Subcutaneous adipose tissue (tissue), 4 donors: ENCODE results near the gene SIPA1. TPM values are rescaled to one million over a fixed set of nuclear protein-coding genes. Genes with fewer than 3 reads are reported as not detected.

Experiments
- total RNA-seq, 4 donors: library from RNA; depleted of rRNA; stranded (reverse); fragments of >200 nt; gene quantifications; one replicate each; pipeline ENCODE4 v1.1.0, GENCODE V29; 2016
- TF ChIP-seq, protein P1 (sequence below): fragments of 450-650 bp; IDR thresholded peaks from one replicate; pipeline ENCODE4 v1.5.1; 2016; ENCODE audit warnings: low read depth, mild to moderate bottlenecking, control low read depth, antibody characterized with exemption, moderate library complexity

Gene SIPA1
- total RNA-seq, 4 donors from 2014 or later: 19.8 to 42.8 (median 22.9) TPM

DNA sequence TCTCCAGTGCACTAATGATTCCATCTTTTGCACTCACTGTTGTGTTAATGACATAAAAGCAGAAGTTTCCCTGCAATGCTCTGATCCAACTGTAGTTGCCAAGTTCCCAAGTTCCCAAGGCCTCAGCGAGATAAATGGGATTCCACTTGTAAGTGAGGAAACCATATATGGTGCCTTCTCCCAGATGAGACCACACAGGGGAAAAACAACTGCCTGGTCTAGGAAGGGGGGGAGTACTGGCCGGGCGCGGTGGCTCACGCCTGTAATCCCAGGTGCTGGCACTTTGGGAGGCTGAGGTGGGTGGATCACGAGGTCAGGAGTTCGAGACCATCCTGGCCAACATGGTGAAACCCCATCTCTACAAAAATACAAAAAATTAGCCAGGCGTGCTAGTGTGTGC lies 48.1 kb downstream of the SIPA1 start:
- TF ChIP-seq, protein P1, sequence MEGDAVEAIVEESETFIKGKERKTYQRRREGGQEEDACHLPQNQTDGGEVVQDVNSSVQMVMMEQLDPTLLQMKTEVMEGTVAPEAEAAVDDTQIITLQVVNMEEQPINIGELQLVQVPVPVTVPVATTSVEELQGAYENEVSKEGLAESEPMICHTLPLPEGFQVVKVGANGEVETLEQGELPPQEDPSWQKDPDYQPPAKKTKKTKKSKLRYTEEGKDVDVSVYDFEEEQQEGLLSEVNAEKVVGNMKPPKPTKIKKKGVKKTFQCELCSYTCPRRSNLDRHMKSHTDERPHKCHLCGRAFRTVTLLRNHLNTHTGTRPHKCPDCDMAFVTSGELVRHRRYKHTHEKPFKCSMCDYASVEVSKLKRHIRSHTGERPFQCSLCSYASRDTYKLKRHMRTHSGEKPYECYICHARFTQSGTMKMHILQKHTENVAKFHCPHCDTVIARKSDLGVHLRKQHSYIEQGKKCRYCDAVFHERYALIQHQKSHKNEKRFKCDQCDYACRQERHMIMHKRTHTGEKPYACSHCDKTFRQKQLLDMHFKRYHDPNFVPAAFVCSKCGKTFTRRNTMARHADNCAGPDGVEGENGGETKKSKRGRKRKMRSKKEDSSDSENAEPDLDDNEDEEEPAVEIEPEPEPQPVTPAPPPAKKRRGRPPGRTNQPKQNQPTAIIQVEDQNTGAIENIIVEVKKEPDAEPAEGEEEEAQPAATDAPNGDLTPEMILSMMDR: no peak

- TF ChIP-seq, protein P1: no peak
Measured at GRCh38 chr11:65692367-65692766, 54.5 kb downstream of the SIPA1 start.

GRCh38 chr11:65695459-65696241 lies 57.7 kb downstream of the SIPA1 start:
- TF ChIP-seq, protein P1: no peak

DNA sequence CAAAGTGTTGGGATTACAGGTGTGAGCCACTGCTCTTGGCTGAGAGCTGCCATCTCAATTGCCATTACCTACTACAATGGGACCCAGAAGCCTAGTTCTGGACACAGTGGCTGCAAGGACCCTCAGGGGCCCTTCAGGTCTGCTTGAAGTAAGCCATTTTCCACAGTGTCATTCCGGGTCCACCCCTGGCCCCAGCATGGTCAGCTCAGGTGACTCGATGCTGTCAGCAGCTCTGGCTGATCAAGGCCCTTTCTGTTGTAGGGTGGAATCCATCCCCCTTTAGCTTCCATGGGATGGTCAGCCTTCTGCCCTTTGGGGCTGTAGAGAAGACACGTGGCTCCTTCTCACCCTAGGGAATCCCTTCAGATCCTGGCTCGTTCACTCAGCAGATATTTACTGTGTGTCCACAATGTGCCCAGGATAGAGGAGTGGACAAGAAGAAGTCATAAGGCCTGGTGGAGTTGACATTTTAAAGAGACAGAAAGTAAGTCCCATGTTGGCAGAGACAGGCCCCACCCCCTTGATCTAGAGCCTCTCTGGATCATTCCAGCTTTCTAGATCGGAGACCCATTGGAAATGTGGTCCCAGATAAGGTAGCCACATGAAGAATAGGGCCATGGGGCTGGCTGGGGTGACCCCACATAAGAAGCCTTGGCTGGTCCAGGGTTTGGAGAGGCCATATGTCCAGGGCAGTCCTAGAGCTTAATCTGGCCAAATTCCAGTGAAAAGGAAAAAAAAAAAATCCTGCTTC lies 59.1 kb downstream of the SIPA1 start:
- TF ChIP-seq, protein P1: no peak

DNA sequence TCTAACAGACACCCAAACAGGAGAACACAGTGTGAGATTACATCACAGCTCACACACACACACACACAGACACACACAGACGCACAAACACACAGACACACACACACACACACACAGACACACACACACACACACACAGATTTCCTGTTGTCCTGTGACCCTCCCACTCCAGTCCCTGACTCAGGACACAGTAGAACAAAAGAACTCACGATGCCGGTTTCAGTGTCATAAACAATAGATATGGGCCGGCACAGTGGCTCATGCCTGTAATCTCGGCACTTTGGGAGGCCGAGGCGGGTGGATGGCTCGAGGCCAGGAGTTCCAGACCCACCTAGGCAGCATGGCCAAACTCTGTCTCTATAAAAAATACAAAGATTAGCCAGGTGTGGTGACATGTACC lies 60.3 kb downstream of the SIPA1 start:
- TF ChIP-seq, protein P1: no peak

- TF ChIP-seq, protein P1: no peak
Measured at GRCh38 chr11:65699306-65699705, 61.4 kb downstream of the SIPA1 start.

DNA sequence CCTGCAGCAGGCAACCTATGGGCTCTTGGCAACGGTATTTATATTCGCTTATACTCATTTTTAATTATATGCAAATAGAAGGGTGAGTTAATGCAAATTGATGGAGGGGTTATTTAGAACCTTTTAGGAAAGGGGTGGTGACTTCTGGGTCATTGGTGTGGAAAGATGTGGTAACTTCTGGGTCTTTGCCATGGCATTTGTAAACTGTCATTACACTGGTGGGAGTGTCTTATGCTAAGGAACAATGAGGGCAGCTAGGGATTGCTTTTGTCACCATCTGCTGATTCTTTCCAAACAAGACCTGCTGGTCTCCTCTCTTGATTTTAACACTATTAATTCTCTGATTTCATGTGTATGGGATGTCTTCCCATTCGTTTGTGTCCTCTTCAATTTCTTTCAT lies 62.5 kb downstream of the SIPA1 start:
- TF ChIP-seq, protein P1: no peak
